Colon (tissue), 2 donors: ENCODE data around the gene ERICH4.
"Not testable (repeated sequence)": the region's sequence is repeated elsewhere in the genome, so short reads cannot be mapped to it uniquely, and the experiment has no call there.

ENCODE experiments used
- FAIRE-seq: peaks from 2 replicates; lab custom pipeline; 2012; peaks lifted over from hg19 to GRCh38; lab: Jason Lieb, UNC
- donor health status: control.
- donor health status: control.

The ERICH4 gene, protein sequence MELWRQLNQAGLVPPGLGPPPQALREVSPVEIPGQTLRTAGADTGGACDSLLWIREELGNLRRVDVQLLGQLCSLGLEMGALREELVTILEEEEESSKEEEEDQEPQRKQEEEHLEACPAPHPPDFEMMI

DNA sequence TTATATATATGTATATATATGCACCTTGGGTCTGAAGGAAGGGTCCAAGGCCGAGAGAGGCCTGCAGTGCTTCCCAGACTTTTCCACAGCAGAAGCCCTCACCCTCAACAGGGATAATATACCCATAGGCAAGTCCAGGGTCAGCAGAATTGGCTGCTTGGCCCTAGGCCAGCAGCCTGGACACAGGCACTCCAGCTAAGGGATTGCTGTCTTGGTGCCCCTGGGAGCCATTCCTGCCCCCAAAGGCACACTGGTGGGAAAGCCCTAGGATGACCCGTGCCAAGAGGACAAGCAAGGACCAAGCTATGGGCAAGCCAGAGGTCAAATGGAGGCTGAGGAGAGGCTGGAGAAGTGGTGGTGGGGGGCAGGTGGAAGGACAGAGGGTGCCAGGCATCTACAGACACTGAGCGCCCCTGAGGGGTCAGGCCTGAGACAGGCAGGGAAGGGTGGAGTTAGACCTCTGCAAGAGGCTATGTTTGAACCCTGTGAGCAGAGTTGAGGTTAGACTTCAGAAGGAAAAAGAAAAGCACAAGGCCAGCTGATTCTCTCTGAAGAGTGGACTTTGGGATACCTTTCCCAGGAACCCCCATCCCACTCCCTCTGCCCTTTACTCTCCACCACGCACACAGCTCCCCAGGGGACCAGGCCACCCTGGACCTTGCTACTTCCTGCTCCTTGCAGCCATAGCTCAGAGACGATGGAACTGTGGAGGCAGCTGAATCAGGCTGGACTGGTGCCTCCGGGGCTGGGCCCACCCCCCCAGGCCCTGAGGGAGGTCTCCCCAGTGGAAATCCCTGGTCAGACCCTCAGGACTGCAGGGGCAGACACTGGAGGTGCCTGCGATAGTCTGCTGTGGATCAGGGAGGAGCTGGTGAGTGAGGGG lies at the start of gene ERICH4:
TSS of gene ERICH4 (plus strand) at position 684 of the 883 bp plus-strand sequence. CDS start at position 698, 14 bp downstream.
- no peak for FAIRE-seq

DNA sequence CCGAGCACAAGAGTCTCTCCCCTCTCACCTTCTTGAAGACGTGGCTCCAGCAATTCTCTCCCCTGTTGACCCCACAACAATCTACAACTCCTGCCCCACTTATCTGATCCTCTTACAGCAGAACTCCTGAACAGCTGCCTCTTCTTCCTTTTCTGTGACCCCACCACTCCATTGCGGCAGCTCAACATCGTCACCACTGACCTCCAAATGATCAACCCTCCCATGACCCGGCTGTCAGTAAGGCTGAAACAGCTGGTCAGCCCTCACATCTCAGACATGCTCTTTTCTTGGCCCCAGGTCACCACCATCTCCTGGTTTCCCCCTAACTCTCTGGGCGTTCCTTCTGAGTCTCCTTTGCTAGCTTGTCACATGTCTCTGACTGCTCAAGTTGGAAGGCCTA lies 47.6 kb upstream of the ERICH4 start:
- FAIRE-seq: no peak

DNA sequence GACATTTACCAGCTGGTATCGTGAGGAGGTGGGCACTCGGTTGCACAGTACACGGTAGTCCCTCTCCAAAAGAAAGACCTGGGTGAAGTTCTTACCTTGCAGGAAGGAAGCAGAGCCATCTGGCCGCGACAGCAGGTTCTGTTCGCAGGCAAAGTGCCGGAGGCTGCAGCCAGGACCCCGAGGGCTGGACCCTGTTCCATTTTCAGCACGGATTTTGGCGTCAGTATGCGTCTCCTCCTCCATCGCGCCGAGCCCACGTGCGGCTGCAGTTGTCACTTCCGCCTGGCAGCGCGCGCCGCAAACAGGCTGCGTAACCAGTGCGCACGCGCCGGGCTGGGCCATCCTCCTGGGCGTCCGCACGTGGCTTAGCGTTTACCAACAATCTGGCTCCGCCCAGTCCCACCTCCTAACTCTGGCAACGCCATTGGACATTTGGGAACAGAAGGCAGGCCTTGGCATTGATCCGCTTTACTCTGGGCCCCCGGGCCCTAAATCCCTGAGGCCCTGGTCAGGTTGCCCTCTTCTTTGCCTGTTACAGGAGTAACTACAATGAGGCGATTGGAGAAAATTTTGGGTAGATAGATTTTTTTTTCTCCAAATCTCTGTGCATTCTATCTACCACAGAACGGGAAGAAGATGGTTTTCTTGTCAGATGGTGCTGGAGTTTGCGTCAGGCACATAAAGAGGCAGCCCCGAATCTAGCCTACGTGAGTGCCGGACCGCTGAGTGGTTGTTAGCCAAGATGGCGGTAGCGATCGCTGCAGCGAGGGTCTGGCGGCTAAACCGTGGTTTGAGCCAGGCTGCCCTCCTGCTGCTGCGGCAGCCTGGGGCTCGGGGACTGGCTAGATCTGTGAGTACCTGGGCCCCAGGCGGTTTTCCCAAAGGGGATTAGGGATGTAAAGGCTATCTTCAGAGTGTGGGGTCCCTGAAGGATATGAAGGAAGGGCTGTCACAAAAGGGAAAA lies 45.6 kb upstream of the ERICH4 start, which contains the start of the genes BCKDHA and EXOSC5:
TSS of gene BCKDHA (plus strand) at position 733 of the 964 bp plus-strand sequence. CDS start at position 743, 10 bp downstream.
TSS of gene EXOSC5 (minus strand) at position 274 of the 964 bp plus-strand sequence. CDS start at position 243, 31 bp downstream.
- peak; percentile 74 for FAIRE-seq

DNA sequence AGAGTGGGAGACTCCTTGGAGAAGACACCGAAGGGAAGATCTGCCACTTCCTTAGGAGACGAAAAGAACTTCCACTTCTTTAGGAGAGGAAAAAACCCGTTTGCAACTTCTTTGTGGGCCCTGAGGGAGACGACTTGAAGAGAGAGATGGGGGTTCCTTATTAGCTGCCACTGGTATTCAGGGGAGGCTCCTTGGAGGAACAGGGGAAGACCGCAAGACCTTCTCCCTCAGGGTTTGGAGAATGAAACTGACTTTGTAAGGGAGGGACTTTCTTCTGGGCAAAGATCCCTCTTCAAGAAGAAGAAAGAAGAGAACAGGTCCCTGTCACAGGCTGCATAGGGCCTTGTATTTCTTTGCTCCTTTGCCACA lies 44.9 kb upstream of the ERICH4 start:
- FAIRE-seq: no peak

DNA sequence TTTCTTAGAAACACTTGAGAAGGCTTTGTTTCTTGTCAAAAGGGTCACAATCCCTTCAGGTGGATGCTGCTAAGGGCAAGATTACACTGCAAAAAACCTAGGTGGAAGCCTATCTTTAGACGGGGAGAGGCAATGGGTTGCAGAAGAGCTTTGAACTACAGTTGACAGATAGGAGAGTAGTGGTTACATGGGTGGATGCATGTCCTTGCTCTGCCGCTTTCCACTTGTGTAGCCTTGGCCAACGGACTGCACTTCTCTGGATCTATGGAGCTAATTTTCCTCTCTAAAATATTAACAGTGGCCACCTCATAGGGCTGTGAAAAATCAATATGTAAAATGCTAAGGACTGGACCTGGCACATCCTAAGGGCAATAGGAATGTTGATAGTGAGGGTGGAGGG lies 44.4 kb upstream of the ERICH4 start:
- no peak for FAIRE-seq

DNA sequence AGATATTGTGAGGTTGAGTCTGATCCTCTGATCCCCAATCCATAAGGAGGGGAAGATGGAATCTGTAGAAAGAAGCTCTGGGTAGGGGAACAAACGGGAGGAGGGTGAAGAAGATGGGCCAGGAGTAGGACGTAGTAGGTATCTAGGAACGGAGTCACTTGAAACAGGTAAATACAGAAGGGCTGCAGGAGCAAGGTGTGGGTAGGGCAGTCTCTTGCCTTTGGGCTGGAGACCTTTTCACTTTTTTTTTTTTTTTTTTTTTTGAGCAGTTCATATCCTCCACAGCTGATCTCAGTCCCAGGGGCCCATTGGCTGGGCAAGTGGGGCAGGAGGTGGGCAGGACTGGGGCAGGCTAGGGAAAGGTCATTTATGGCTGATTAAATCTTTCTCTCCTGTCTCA lies 43.9 kb upstream of the ERICH4 start:
- no peak for FAIRE-seq

DNA sequence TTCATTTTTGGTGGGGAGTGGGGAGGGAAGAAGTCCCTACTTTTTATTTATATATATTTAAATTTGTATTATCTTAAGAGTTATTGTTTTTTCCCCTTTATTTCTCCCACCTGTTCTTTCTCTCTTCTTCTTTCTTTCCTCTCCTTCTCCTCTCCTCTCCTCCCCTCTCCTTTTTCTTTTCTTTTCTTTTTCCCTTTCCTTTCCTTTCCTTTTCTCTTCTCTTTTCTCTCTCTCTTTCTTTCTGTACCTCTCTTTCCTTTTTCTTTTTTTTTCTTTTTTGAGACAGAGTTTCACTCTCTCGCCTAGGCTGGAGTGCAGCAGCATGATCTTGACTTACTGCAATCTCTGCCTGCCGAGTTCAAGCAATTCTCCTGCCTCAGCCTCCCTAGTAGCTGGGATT lies 43.4 kb upstream of the ERICH4 start:
- FAIRE-seq: no peak

DNA sequence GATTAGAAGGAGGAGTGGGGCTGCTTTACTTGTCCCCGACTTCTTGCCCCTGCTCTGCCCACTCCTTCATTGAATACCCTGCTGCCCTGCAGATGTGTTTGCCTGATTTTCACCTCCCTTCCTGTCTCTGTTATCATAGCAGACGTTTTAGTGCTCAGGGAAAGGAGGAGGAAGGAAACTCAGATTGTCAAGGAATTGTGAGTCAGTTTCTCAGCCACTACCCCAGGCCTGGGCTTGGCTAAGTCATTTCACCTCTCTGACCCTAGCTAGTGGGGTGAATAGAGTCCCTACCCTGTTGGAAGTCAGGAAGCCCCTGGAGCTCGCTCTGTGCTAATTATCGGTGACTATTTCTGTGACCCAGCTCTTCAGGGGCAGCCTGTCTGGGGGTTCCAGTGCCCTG lies 41.5 kb upstream of the ERICH4 start:
- FAIRE-seq: no peak

DNA sequence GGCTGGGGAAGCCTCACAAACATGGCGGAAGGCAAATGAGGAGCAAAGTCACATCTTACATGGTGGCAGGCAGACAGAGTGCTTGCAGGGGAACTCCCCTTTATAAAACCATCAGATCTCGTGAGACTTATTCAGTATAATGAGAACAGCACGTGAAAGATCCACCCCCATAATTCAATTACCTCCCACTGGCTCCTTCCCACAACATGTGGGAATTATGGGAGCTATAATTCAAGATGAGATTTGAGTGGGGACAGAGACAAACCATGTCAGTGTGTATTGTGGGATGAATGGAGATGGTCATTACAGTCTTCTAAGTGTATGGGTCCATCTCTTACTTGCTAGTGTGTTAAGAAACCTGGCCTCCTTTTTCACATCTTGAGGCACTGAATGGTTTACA lies 40.9 kb upstream of the ERICH4 start:
- FAIRE-seq: no peak

DNA sequence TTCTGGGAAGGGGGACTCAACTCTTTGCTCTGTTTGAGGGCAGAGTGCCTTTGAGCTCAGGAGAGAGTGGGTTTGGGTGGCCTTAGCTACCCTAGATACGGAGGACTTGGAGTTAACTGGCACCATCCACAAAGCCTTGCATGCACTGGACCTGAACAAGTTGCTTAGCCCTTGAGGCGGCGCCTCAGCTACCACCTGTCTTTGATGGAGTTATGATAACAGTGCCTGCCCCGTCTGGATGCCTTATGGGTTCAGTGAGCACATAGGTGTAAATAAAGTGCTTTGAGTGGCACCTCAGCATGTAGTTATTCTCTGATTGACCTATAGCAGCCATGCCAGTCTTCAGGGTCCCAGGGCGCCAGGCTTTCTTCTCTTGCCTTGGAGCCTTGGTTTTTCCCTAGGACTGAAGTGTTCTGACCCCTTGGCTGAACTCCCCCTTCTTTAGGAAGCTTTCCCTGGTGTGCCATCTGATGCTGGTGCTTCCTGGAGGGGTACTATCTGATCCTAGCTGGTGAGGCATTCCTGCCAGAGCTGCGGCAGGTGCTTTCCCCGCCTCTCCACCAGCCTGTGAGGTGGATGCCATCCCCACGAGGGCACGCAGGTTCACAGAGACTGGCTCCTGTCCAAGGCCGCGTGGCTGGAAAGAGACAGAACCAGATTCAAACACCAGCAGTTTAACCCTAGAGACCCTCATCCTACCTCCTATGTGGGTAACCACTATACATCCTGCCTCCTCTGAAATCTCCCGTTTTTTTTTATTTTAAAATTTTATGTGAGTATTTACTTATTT lies 39.6 kb upstream of the ERICH4 start:
- FAIRE-seq: no peak

DNA sequence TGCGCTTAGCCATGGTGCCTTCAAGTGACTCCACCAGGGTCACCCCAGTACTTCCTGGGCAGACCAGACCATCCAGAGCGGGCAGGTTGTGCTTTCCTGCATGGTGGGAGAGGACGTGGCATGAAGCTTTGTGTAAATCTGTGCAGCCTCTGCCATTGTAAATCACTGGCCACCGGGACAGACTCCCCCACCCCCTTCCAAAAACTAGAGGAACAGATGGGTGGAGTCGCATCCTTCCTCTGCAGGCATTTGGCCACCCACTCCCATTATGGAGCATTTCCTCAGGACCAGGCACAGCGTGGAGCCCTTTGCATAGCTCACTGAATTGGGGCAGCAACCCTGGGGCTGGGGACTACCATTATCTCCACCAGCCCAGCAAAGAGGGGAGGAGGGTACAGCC lies 37.2 kb upstream of the ERICH4 start:
- FAIRE-seq: no peak

DNA sequence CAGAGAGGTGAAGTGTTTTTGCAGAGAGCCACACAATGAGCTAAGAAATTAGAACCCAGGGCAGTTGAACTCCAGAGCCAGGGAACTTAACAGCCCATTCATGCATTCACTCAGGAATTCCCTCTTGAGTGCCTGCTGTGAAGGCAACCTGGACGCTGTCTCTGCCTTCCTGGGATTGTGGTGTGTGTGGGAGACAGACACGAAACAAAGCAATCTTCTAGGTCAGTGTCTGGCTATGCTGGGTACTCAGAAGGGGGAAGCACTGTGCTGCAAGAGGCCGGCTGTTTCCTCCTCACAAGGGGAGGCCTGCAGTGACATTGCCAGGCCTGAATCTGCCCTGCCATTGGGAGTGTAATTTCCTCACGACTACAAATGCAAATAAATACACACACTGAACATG lies 35.7 kb upstream of the ERICH4 start:
- no peak for FAIRE-seq

DNA sequence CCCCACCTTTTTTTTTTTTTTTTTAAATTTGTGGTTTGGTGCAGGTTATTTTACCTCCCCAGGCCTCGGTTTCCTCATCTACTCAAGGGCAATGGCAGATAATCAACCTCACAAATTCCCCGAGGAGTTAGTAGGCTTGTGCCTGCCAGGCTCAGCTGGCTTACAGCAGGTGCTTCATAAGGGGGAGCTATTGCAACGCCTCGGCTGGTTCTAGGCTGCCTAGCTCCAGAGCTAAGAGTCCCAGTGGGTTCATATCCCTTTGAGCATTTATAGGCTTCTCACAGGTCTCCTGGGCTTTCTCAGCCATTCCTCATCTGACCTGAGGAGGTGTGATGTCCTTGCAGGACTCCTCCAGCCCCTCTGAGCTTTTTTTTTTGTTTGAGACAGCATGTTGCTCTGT lies 34.7 kb upstream of the ERICH4 start:
- FAIRE-seq: no peak

DNA sequence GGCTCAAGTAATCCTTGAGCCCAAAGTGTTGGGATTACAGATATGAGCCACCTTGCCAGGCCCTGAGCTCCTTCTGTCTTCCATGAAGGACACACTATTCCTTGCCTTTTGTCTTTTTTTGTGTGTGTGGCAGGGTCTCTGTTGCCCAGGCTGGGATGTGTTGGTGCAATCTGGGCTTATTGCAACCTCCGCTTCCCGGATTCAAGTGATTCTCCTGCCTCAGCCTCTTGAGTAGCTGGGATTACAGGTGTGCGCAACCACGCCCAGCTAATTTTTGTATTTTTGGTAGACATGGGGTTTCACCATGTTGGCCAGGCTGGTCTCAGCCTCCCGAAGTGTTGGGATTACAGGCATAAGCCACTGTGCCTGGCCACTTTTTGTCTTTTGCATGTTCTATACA lies 34.1 kb upstream of the ERICH4 start:
- not testable (repeated sequence) for FAIRE-seq

DNA sequence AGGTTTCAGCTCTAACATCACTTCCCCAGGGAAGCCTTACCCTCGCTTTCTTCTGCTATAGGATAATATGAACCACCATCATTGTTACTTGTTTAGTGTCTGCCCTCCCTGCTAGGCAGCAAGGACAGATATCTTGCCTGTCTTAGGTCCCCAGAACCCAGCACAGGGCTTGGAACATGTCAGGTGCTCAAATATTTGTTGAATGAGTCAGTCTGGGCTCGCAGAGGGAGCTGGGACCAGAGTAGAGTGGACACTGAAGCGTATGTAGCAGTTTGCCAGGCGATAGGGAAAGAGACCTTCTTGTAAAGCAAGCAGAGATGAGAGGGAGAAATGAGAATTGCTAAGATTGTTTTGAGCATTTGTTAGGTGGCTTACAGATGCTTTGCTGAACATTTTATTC lies 33.7 kb upstream of the ERICH4 start:
- FAIRE-seq: no peak

DNA sequence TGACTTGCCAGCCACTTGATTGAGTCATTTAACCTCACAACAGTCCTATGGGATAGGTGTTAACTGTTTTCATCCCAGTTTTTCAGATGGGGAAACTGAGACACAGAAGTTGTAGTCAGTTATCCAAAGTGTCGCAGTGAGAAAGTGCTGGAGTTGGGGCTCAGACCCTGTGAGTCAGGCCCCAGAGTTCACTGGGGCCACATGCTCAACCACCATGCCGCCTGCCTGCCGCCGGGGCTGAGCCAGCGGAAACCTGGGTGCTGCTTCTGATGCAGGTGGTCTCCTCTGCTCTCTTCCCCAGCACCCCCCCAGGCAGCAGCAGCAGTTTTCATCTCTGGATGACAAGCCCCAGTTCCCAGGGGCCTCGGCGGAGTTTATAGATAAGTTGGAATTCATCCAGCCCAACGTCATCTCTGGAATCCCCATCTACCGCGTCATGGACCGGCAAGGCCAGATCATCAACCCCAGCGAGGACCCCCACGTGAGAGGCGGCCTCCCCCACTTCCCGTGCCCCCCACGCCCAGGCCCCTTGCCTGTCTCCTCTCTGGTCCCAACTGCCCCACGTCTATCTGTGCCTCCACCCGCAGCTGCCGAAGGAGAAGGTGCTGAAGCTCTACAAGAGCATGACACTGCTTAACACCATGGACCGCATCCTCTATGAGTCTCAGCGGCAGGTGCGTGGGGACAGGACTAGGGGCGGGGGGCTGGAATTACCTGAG lies 32.5 kb upstream of the ERICH4 start:
- FAIRE-seq: no peak

DNA sequence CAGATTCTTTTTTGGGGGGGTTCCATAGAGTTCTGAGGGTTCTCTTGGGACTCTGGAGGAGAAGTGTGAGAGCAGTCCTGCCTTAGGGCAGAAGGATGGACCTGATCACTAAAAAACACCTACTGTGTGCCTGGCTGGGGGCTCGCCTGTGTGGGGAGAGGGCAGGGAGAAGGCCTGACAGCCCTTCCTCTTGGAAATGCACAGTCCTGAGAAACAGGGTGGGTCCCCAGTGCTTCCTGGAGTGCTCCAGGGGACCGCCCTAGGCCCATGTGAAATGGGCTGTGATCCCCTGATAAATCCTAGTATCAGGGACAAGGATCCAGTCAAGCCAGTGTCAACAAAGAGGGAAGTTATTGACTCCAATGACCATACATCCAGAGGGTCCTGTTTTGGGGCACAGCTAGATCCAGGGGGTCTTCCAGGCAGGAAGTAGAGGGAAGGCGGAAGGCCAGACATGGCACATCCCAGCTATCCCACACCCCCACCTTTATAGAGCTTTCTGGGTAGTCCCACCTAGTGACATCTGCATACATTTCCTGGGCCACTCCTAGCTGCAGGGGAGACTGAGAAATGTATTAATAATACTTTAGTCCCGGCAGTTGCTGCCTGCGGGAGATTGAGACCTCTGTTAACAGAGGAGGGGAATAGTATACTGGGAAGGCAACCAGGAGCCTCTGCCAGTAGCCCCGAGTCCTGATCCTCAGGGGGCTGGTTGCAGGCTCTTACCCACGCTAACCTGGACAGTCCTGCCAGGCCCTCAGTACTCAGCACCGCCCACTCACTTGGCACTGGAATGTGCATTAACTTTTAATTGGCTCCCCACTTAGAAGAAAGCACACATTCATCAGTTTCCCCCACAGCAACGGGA lies 31.6 kb upstream of the ERICH4 start:
- no peak for FAIRE-seq

DNA sequence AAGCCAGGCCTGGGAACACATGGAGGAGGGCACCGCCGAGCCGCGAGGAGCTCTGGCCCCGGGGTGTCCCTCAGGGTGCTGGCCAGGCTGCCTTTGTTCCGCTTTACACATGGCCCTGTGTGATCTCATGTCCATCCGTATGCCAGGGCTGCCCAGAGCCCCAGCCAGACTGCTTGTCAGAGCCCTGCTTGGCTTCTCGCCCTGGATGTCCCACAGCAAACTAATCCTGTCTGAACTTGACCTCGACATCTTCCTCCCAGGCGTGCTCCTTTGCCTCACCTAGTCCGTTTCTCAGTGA lies 31.0 kb upstream of the ERICH4 start:
- no peak for FAIRE-seq

DNA sequence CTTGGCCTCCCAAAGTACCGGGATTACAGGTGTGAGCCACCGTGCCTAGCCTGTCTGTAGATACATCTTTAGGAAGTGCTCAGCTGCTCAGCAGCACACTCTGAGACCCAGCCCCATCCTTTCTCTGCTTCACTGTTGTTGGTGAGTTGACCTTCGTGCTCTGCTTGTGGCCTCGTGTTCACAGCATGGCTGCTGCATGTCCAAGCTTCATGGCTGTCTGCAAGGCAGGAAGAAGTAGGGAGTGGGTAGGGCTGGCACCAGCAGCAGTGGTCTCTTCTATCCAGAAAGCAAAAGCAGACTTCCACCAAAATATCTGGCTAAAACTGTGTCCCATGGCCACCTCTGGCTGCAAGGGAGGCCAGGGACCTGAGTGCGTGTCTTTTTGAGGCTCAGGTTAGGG lies 30.0 kb upstream of the ERICH4 start:
- no peak for FAIRE-seq

DNA sequence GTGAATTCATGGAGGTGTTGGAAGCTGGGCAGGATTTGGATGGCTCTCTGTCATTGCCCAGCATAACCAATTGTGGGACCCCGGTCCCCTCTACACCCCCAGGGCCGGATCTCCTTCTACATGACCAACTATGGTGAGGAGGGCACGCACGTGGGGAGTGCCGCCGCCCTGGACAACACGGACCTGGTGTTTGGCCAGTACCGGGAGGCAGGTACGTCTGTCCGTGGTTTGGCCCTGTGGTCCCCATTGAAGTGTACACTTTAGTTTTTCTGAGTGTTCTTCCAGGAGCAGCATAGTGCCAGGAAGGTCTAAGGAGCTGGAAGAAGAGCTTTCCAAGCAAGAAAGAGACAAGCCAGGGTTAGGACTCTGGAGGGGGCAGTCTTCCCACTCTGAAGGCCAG lies 29.0 kb upstream of the ERICH4 start:
- no peak for FAIRE-seq
